ENCODE data around the gene RPL36A.

The RPL36A gene

GRCh38 chrX:101419489-101419888 lies 28.7 kb downstream of the RPL36A start:
- Histone ChIP-seq H3K9me3 (no peaks in the 10 kb centered on the region), H3K4me1 (peaks cover 14% of the 10 kb centered on the region), H3K27me3 (peaks cover 19% of the 10 kb centered on the region; the same call in 1 of the 2 replicates), H4K20me1 (no peaks in the 10 kb centered on the region), H3K27ac (no peak overlapping the region), H3K36me3 (no peaks in the 10 kb centered on the region), H3K9ac (no peak overlapping the region), H3K4me2 (no peak overlapping the region), H3K4me3 (no peak overlapping the region)
- TF ChIP-seq Cebpa-rat (IDR thresholded peaks at IDR 0.05): no peak

GRCh38 chrX:101427954-101428353 lies 37.1 kb downstream of the RPL36A start:
- Histone ChIP-seq H3K4me3 (no peak overlapping the region), H3K27me3 (no peaks in the 10 kb centered on the region), H3K4me2 (no peak overlapping the region), H3K27ac (no peak overlapping the region), H3K4me1 (no peaks in the 10 kb centered on the region), H3K9me3 (peaks cover 17% of the 10 kb centered on the region), H3K36me3 (no peaks in the 10 kb centered on the region), H3K9ac (no peak overlapping the region), H4K20me1 (no peaks in the 10 kb centered on the region)
- TF ChIP-seq Cebpa-rat (IDR thresholded peaks at IDR 0.05): no peak

- Histone ChIP-seq H3K9me3 (peaks cover 22% of the 10 kb centered on the region), H3K27ac (no peak overlapping the region), H3K4me3 (no peak overlapping the region), H3K36me3 (no peaks in the 10 kb centered on the region), H3K4me2 (no peak overlapping the region), H3K4me1 (no peaks in the 10 kb centered on the region), H4K20me1 (no peaks in the 10 kb centered on the region), H3K27me3 (no peaks in the 10 kb centered on the region), H3K9ac (no peak overlapping the region)
- TF ChIP-seq Cebpa-rat (IDR thresholded peaks at IDR 0.05): no peak
Observed at GRCh38 chrX:101429934-101430333, 39.1 kb downstream of the RPL36A start.

- no peaks in the 10 kb centered on the region for H3K4me1 ChIP-seq
- H3K27ac ChIP-seq: no peak overlapping the region
- no peak overlapping the region for H3K9ac ChIP-seq
- H3K27me3 ChIP-seq: no peaks in the 10 kb centered on the region
- H3K9me3 ChIP-seq: peaks cover 22% of the 10 kb centered on the region
- no peaks in the 10 kb centered on the region for H4K20me1 ChIP-seq
- H3K4me2 ChIP-seq: no peak overlapping the region
- H3K36me3 ChIP-seq: no peaks in the 10 kb centered on the region
- TF ChIP-seq Cebpa-rat (IDR thresholded peaks at IDR 0.05): no peak
- H3K4me3 ChIP-seq: no peak overlapping the region
Observed at GRCh38 chrX:101430457-101431078, 39.8 kb downstream of the RPL36A start.

GRCh38 chrX:101442085-101442484 lies 51.3 kb downstream of the RPL36A start:
- Histone ChIP-seq H3K4me3 (no peak overlapping the region), H3K4me2 (no peak overlapping the region), H3K36me3 (no peaks in the 10 kb centered on the region; the same call in 1 of the 2 replicates), H3K4me1 (no peaks in the 10 kb centered on the region), H3K9me3 (no peaks in the 10 kb centered on the region), H3K27ac (no peak overlapping the region), H3K27me3 (no peaks in the 10 kb centered on the region), H4K20me1 (no peaks in the 10 kb centered on the region), H3K9ac (no peak overlapping the region)
- no peak for TF ChIP-seq Cebpa-rat (IDR thresholded peaks at IDR 0.05)

Measured in BLaER1 (cell line).